Measurements from ENCODE around the gene SPTSSA.
"Not testable (repeated sequence)": the region's sequence is repeated elsewhere in the genome, so short reads cannot be mapped to it uniquely, and the experiment has no call there.

DNA sequence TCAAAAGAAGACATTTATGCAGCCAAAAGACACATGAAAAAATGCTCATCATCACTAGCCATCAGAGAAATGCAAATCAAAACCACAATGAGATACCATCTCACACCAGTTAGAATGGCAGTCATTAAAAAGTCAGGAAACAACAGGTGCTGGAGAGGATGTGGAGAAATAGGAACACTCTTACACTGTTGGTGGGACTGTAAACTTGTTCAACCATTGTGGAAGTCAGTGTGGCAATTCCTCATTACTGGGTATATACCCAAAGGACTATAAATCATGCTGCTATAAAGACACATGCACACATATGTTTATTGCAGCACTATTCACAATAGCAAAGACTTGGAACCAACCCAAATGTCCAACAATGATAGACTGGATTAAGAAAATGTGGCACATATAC lies 76.2 kb downstream of the SPTSSA start:
- TF ChIP-seq POLR2A (IDR thresholded peaks at IDR 0.05; ENCODE audit: low read depth, low read length); POLR2AphosphoS5 (IDR thresholded peaks at IDR 0.05; ENCODE audit: low read depth, low read length); PAX5 (IDR thresholded peaks at IDR 0.05; ENCODE audit: insufficient read depth, low read length, severe bottlenecking): not testable (repeated sequence)
